ENCODE measurements around the gene IRX4. TPM values are rescaled to one million over a fixed set of nuclear protein-coding genes. Genes with fewer than 3 reads are reported as not detected.

The IRX4 gene
- total and polyA plus RNA-seq, 2 donors (not counting 3 experiments of a cell fraction or from before 2014, with no cell fraction given): not detected

GRCh38 chr5:1917830-1918487 lies 35.2 kb upstream of the IRX4 start:
- H4K20me1 ChIP-seq (replicated peaks; ENCODE audit: control insufficient read depth, extremely low read depth, insufficient read depth, low read length): no peaks in the 10 kb centered on the region
- no peak overlapping the region for H2AFZ ChIP-seq (ENCODE audit: low read depth, low read length)
- ChIA-PET CTCF (no interaction called here), POLR2A (no interaction called here)
- no peak for TF ChIP-seq FOS (IDR thresholded peaks at IDR 0.05; ENCODE audit: borderline replicate concordance, insufficient read depth, low read length)
- TF ChIP-seq MYC (IDR thresholded peaks at IDR 0.05; ENCODE audit: low read depth, low read length): no peak
- TF ChIP-seq CTCF (IDR thresholded peaks at IDR 0.05; ENCODE audit: extremely low read depth in 1 of 2, insufficient read depth in 1 of 2, low read depth in 1 of 2, low read length in 2 of 2): no peak
- no peak overlapping the region for H3K4me3 ChIP-seq (replicated peaks in 1 of 3; ENCODE audit: insufficient read depth in 1 of 3, low read depth in 1 of 3, low read length in 3 of 3)
- H3K27me3 ChIP-seq (ENCODE audit: control insufficient read depth in 2 of 2, insufficient read depth in 2 of 2, low read length in 2 of 2): no peaks in the 10 kb centered on the region
- H3K9ac ChIP-seq (replicated peaks; ENCODE audit: extremely low read depth, insufficient read depth, low read length): no peak overlapping the region
- no peaks in the 10 kb centered on the region for H3K79me2 ChIP-seq (ENCODE audit: control insufficient read depth, insufficient read depth, low read length)
- BruUV-seq (replicated peaks): no TSS peak
- H3K9me3 ChIP-seq (replicated peaks; ENCODE audit: control insufficient read depth, insufficient read depth, low read length): no peaks in the 10 kb centered on the region
- H3K27ac ChIP-seq (ENCODE audit: insufficient read depth, low read depth, low read length): no peak overlapping the region
- H3K4me2 ChIP-seq (ENCODE audit: insufficient read depth, low read length): no peak overlapping the region
- DNase-seq (ENCODE audit: low read depth, low spot score): no peak
- H3K36me3 ChIP-seq (ENCODE audit: control insufficient read depth in 2 of 2, extremely low read depth in 1 of 2, insufficient read depth in 2 of 2, low read length in 2 of 2): no peaks in the 10 kb centered on the region
- intact Hi-C loops (cut with micrococcal nuclease): no loop called here
- no peaks in the 10 kb centered on the region for H3K9me1 ChIP-seq (replicated peaks; ENCODE audit: control insufficient read depth, extremely low read depth, insufficient read depth, low read length)
- no peak for FAIRE-seq
- H3K4me1 ChIP-seq (ENCODE audit: control insufficient read depth, extremely low read depth, insufficient read depth, low read length): no peaks in the 10 kb centered on the region
- dilution Hi-C loops (cut with MboI; ENCODE audit: extremely low pct_ligation_motif_present, low sequenced_read_pairs): no loop called here
